ENCODE measurements around the gene FXYD6.

GRCh38 chr11:117796872-117797529 lies 79.5 kb downstream of the FXYD6 start, which contains the start of gene DSCAML1:
- TF ChIP-seq SIN3A (IDR thresholded peaks at IDR 0.05; ENCODE audit: borderline replicate concordance, insufficient read depth, low read length) (no peak), REST (IDR thresholded peaks at IDR 0.05; ENCODE audit: insufficient read depth in 1 of 2, low read depth in 2 of 2, low read length in 2 of 2) (no peak), POLR2AphosphoS5 (IDR thresholded peaks at IDR 0.05; ENCODE audit: low read depth, low read length) (no peak), TAF1 (IDR thresholded peaks at IDR 0.05; ENCODE audit: borderline replicate concordance, insufficient read depth, low read length) (no peak)
